ENCODE data around the gene GLP2R. TPM values are rescaled to one million over a fixed set of nuclear protein-coding genes. Genes with fewer than 3 reads are reported as not detected.
"Not testable (repeated sequence)": the region's sequence is repeated elsewhere in the genome, so short reads cannot be mapped to it uniquely, and the experiment has no call there.

Gene GLP2R
- total RNA-seq, 2 experiments from 2014 or later = not detected

DNA sequence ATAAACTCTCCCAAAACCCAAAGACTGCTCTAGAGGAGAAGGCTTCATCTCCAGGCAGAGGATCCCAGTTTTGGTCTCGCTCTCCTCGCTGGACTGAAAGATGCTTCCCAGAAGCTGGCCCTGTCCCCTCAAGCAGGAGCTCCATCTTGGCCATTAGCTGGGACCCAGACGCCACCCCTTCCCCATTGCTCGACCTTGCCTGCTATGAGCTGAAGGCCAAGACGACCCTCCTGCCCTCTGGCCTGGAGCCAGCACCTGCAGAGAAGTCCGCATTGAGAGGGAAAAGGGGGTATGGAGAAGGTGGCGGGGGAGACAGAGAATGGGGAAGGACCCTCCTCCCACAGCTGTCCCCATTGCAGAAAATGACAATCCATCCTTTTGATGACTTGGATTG lies 82.9 kb downstream of the GLP2R start:
- Mint-ChIP-seq H3K4me1 (ENCODE audit: low read depth) (no peaks in the 10 kb centered on the region), H3K36me3 (ENCODE audit: low read depth) (no peaks in the 10 kb centered on the region), H3K27ac (no peak overlapping the region), H3K27me3 (ENCODE audit: low read depth) (peaks cover 3% of the 10 kb centered on the region), H3K4me3 (no peak overlapping the region), H3K9me3 (no peaks in the 10 kb centered on the region)
- DNase-seq = no peak
- intact Hi-C loops (cut with micrococcal nuclease) = no loop called here
- CTCF ChIA-PET = no interaction called here

DNA sequence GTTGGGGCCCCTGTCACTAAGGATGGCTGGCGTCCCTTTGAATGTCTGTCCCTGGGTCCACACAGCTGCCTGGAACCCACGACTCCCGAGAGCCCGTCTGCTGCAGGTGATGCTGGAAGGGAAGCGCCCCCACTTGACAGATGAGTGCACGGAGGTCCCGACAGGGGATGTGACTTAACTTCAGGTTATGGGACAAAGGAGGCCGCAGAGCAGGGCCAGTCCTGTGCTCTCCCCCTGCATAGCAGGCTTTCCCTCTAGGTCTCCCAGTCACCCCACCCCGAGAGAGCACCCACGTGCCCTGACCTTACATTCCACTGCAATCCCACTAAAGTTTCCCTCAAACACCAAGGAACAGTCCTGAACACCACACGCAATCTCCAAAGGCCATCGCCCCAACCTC lies 85.4 kb downstream of the GLP2R start:
- CTCF ChIA-PET = no interaction called here
- DNase-seq = no peak
- Mint-ChIP-seq H3K27me3 (ENCODE audit: low read depth) (peaks cover 3% of the 10 kb centered on the region), H3K27ac (no peak overlapping the region), H3K4me1 (ENCODE audit: low read depth) (no peaks in the 10 kb centered on the region), H3K4me3 (no peak overlapping the region), H3K9me3 (no peaks in the 10 kb centered on the region), H3K36me3 (ENCODE audit: low read depth) (no peaks in the 10 kb centered on the region)
- intact Hi-C loops (cut with micrococcal nuclease) = no loop called here

GRCh38 chr17:9912121-9913099 lies 86.7 kb downstream of the GLP2R start:
- no peak for DNase-seq
- Mint-ChIP-seq H3K9me3 (no peaks in the 10 kb centered on the region), H3K27ac (no peak overlapping the region), H3K4me3 (no peak overlapping the region), H3K27me3 (ENCODE audit: low read depth) (peaks cover 3% of the 10 kb centered on the region), H3K4me1 (ENCODE audit: low read depth) (no peaks in the 10 kb centered on the region), H3K36me3 (ENCODE audit: low read depth) (no peaks in the 10 kb centered on the region)
- CTCF ChIA-PET = no interaction called here
- intact Hi-C loops (cut with micrococcal nuclease) = no loop called here

GRCh38 chr17:9913476-9913875 lies 87.8 kb downstream of the GLP2R start:
- H3K27ac Mint-ChIP-seq = no peak overlapping the region
- H3K4me3 Mint-ChIP-seq = no peak overlapping the region
- H3K27me3 Mint-ChIP-seq (ENCODE audit: low read depth) = peaks cover 3% of the 10 kb centered on the region
- no peaks in the 10 kb centered on the region for H3K9me3 Mint-ChIP-seq
- no peak for DNase-seq
- CTCF ChIA-PET = no interaction called here
- no peaks in the 10 kb centered on the region for H3K36me3 Mint-ChIP-seq (ENCODE audit: low read depth)
- H3K4me1 Mint-ChIP-seq (ENCODE audit: low read depth) = no peaks in the 10 kb centered on the region
- intact Hi-C loops (cut with micrococcal nuclease) = no loop called here

DNA sequence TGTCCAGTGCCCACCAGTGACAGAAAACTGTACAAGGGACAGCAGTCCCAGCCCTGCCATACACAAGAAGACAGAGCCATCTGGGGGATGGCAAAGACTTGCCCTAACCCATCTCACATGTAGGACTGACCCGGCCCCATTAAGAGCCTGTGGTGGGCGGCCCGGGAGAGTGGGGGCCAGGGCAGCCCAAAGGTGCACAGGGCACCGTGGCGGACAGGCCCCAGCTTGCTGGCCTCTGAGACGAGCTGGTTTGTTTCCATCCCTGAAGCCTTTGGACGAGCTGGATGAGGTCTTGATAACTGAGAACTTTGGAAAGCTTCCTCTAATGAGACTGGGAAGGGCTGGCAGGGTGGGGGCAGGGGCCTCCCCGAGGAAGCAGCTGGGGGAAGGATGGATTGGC lies 90.4 kb downstream of the GLP2R start:
- CTCF ChIA-PET = no interaction called here
- DNase-seq = no peak
- no peaks in the 10 kb centered on the region for H3K36me3 Mint-ChIP-seq (ENCODE audit: low read depth)
- H3K4me1 Mint-ChIP-seq (ENCODE audit: low read depth) = no peaks in the 10 kb centered on the region
- H3K9me3 Mint-ChIP-seq = no peaks in the 10 kb centered on the region
- H3K4me3 Mint-ChIP-seq = no peak overlapping the region
- H3K27ac Mint-ChIP-seq = no peak overlapping the region
- intact Hi-C loops (cut with micrococcal nuclease) = no loop called here
- H3K27me3 Mint-ChIP-seq (ENCODE audit: low read depth) = no peaks in the 10 kb centered on the region

DNA sequence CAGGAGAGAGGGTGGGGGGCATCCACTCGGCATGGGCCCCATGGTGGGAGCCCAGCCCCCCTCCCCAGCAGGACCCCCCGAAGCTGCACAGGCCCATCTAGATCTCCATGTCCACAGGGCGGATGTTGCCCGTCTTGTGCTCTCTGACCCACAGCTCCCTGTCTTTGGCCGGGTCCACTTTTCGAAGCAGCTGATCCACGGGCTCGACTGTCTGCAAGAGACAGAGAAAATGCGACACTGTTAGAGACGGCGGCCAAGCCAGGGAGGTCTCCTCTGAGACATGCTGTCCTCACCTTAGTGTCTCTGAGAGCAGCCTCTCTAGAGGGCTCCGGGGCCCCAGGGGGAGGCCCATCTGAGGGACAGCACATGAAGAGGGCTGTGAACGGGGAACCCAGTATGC lies 91.4 kb downstream of the GLP2R start:
- Mint-ChIP-seq H3K27ac (no peak overlapping the region), H3K4me1 (ENCODE audit: low read depth) (no peaks in the 10 kb centered on the region), H3K27me3 (ENCODE audit: low read depth) (no peaks in the 10 kb centered on the region), H3K4me3 (no peak overlapping the region), H3K9me3 (no peaks in the 10 kb centered on the region), H3K36me3 (ENCODE audit: low read depth) (no peaks in the 10 kb centered on the region)
- intact Hi-C loops (cut with micrococcal nuclease) = no loop called here
- DNase-seq = no peak
- CTCF ChIA-PET = interaction anchor here (0.6 kb wide), 1 partner anchor 10 kb away, joined by 3 read pairs; no protein-coding TSS in a partner anchor

- no peaks in the 10 kb centered on the region for H3K9me3 Mint-ChIP-seq
- H3K36me3 Mint-ChIP-seq (ENCODE audit: low read depth) = no peaks in the 10 kb centered on the region
- H3K4me3 Mint-ChIP-seq = no peak overlapping the region
- H3K4me1 Mint-ChIP-seq (ENCODE audit: low read depth) = no peaks in the 10 kb centered on the region
- H3K27ac Mint-ChIP-seq = no peak overlapping the region
- H3K27me3 Mint-ChIP-seq (ENCODE audit: low read depth) = no peaks in the 10 kb centered on the region
- DNase-seq = no peak
- CTCF ChIA-PET = no interaction called here
- intact Hi-C loops (cut with micrococcal nuclease) = no loop called here
Observed at GRCh38 chr17:9917801-9918200, 92.1 kb downstream of the GLP2R start.

- H3K4me3 Mint-ChIP-seq = no peak overlapping the region
- no peak for DNase-seq
- H3K27me3 Mint-ChIP-seq (ENCODE audit: low read depth) = no peaks in the 10 kb centered on the region
- intact Hi-C loops (cut with micrococcal nuclease) = no loop called here
- CTCF ChIA-PET = no interaction called here
- no peaks in the 10 kb centered on the region for H3K4me1 Mint-ChIP-seq (ENCODE audit: low read depth)
- H3K27ac Mint-ChIP-seq = no peak overlapping the region
- no peaks in the 10 kb centered on the region for H3K36me3 Mint-ChIP-seq (ENCODE audit: low read depth)
- no peaks in the 10 kb centered on the region for H3K9me3 Mint-ChIP-seq
Observed at GRCh38 chr17:9918352-9918751, 92.6 kb downstream of the GLP2R start.

GRCh38 chr17:9918804-9919352 lies 93.2 kb downstream of the GLP2R start:
- DNase-seq = no peak
- H3K36me3 Mint-ChIP-seq (ENCODE audit: low read depth) = no peaks in the 10 kb centered on the region
- H3K4me1 Mint-ChIP-seq (ENCODE audit: low read depth) = no peaks in the 10 kb centered on the region
- intact Hi-C loops (cut with micrococcal nuclease) = no loop called here
- no peak overlapping the region for H3K4me3 Mint-ChIP-seq
- no peaks in the 10 kb centered on the region for H3K9me3 Mint-ChIP-seq
- CTCF ChIA-PET = no interaction called here
- no peaks in the 10 kb centered on the region for H3K27me3 Mint-ChIP-seq (ENCODE audit: low read depth)
- no peak overlapping the region for H3K27ac Mint-ChIP-seq

- CTCF ChIA-PET; H3K4me3 Mint-ChIP-seq; H3K36me3 Mint-ChIP-seq (ENCODE audit: low read depth); H3K9me3 Mint-ChIP-seq; H3K27ac Mint-ChIP-seq; DNase-seq; H3K4me1 Mint-ChIP-seq (ENCODE audit: low read depth); H3K27me3 Mint-ChIP-seq (ENCODE audit: low read depth): not testable (repeated sequence)
- intact Hi-C loops (cut with micrococcal nuclease) = loop anchor here (5.0 kb wide), 1 partner anchor 406 kb away; no protein-coding TSS in a partner anchor
Observed at GRCh38 chr17:9921216-9921615, 95.5 kb downstream of the GLP2R start.

DNA sequence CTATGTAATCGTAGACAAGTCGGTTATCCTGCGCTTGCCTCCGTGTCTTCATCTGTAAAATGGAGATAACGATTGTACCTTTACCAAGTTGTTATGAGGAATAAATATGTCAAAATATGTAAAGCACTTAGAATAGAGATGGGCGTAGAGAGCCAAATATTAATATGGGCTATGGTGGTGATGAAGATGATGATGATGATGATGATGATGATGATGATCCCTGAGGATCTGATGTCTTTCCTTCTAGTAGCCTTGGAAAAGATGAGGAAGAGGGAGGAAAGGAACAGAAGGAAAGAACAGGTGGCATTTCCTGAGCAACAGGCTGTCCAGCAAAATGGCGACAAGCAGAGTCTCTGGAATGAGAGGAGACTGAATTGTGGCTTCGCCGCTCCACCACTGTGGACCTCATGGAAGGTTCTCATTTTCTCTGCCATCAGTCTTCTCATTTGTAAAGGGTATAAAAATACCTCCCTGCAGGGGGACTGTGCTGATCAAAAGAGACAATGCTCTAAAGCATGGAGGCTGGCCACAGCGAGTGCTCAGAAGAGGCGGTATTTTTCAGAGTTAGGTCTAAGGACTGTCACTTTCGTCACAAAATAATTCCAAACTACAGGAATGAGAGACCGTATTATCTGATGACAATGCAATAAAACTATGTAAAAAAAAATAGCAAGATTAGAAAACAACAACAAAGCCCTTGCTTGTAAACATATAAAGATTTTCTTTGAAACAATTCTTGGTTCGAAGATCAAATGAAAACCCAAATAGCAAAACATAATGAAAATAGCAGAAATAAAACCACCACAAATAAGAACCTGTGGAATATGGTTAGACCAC lies 96.5 kb downstream of the GLP2R start:
- H3K4me3 Mint-ChIP-seq = no peak overlapping the region
- H3K27ac Mint-ChIP-seq = no peak overlapping the region
- peaks cover 2% of the 10 kb centered on the region for H3K4me1 Mint-ChIP-seq (ENCODE audit: low read depth)
- intact Hi-C loops (cut with micrococcal nuclease) = loop anchor here (5.0 kb wide), 1 partner anchor 405 kb away; no protein-coding TSS in a partner anchor
- CTCF ChIA-PET = interaction anchor here (0.7 kb wide), 1 partner anchor 693 kb away, joined by 3 read pairs; no protein-coding TSS in a partner anchor
- no peak for DNase-seq
- H3K27me3 Mint-ChIP-seq (ENCODE audit: low read depth) = no peaks in the 10 kb centered on the region
- no peaks in the 10 kb centered on the region for H3K36me3 Mint-ChIP-seq (ENCODE audit: low read depth)
- no peaks in the 10 kb centered on the region for H3K9me3 Mint-ChIP-seq

GRCh38 chr17:9924735-9925191 lies 99.0 kb downstream of the GLP2R start:
- Mint-ChIP-seq H3K27ac (no peak overlapping the region), H3K4me1 (ENCODE audit: low read depth) (peaks cover 2% of the 10 kb centered on the region), H3K9me3 (no peaks in the 10 kb centered on the region), H3K4me3 (no peak overlapping the region), H3K27me3 (ENCODE audit: low read depth) (no peaks in the 10 kb centered on the region), H3K36me3 (ENCODE audit: low read depth) (no peaks in the 10 kb centered on the region)
- DNase-seq = peak; percentile 23
- intact Hi-C loops (cut with micrococcal nuclease) = loop anchor here (1.0 to 5.0 kb wide), 4 partner anchors 34 to 690 kb away; no protein-coding TSS in a partner anchor
- CTCF ChIA-PET = interaction anchor here (0.8 to 2.1 kb wide), 8 partner anchors 10 to 692 kb away, joined by 3 to 8 read pairs (median 3); no protein-coding TSS in a partner anchor

Measured in activated naive CD4-positive, alpha-beta T cell treated with anti-CD3 and anti-CD28 coated beads for 36 hours (primary cell).